HG03097 (cell line): ENCODE results near the gene PARPBP.
"Not testable (repeated sequence)": the region's sequence is repeated elsewhere in the genome, so short reads cannot be mapped to it uniquely, and the experiment has no call there.

Experiments used
- ATAC-seq: cut with Tn5 transposase; IDR thresholded peaks from one replicate; pipeline ENCODE4 v1.9.1; 2021; ENCODE audit not compliant: unreplicated experiment, low FRiP score

PARPBP gene

GRCh38 chr12:102147062-102147587 lies 27.1 kb downstream of the PARPBP start:
- ATAC-seq, result not testable (repeated sequence)

- ATAC-seq, result not testable (repeated sequence)
Measured at GRCh38 chr12:102155206-102155605, 35.2 kb downstream of the PARPBP start.

- ATAC-seq, result no peak
Measured at GRCh38 chr12:102163383-102163782, 43.4 kb downstream of the PARPBP start.

- ATAC-seq, result no peak
Measured at GRCh38 chr12:102167821-102168604, 48.0 kb downstream of the PARPBP start.

GRCh38 chr12:102169922-102170621 lies 50.1 kb downstream of the PARPBP start:
- no peak for ATAC-seq

GRCh38 chr12:102171951-102172350 lies 52.0 kb downstream of the PARPBP start:
- ATAC-seq, result no peak

- no peak for ATAC-seq
Measured at GRCh38 chr12:102172436-102172835, 52.5 kb downstream of the PARPBP start.

GRCh38 chr12:102174117-102174516 lies 54.1 kb downstream of the PARPBP start:
- no peak for ATAC-seq

GRCh38 chr12:102174761-102175160 lies 54.8 kb downstream of the PARPBP start:
- no peak for ATAC-seq

- ATAC-seq, result no peak
Measured at GRCh38 chr12:102182635-102183034, 62.7 kb downstream of the PARPBP start.

GRCh38 chr12:102195826-102196225 lies 75.8 kb downstream of the PARPBP start:
- ATAC-seq, result no peak

GRCh38 chr12:102197789-102198188 lies 77.8 kb downstream of the PARPBP start, which contains the start of gene PMCH:
TSS of gene PMCH (minus strand) at chr12:102197833. CDS start at chr12:102197770, 63 bp downstream.
- peak; percentile 58 for ATAC-seq

- ATAC-seq, result no peak
Measured at GRCh38 chr12:102201436-102202061, 81.6 kb downstream of the PARPBP start.

- ATAC-seq, result no peak
Measured at GRCh38 chr12:102202556-102202955, 82.6 kb downstream of the PARPBP start.

- ATAC-seq, result no peak
Measured at GRCh38 chr12:102204025-102204424, 84.0 kb downstream of the PARPBP start.

GRCh38 chr12:102215992-102216691 lies 96.2 kb downstream of the PARPBP start:
- no peak for ATAC-seq

- ATAC-seq, result no peak
Measured at GRCh38 chr12:102220736-102221135, 100.8 kb downstream of the PARPBP start.

- no peak for ATAC-seq
Measured at GRCh38 chr12:102227954-102228353, 108.0 kb downstream of the PARPBP start.

- ATAC-seq, result no peak
Measured at GRCh38 chr12:102232036-102232435, 112.1 kb downstream of the PARPBP start.

GRCh38 chr12:102232446-102232845 lies 112.5 kb downstream of the PARPBP start:
- no peak for ATAC-seq

- no peak for ATAC-seq
Measured at GRCh38 chr12:102234599-102234998, 114.6 kb downstream of the PARPBP start.
